HG03342 (cell line): Measurements from ENCODE around the gene KRT33B.

Experiments used
- ATAC-seq: cut with Tn5 transposase; IDR thresholded peaks from one replicate; pipeline ENCODE4 v1.9.1; 2021; ENCODE audit warnings: mild to moderate bottlenecking, moderate library complexity; ENCODE audit not compliant: unreplicated experiment

Gene KRT33B

GRCh38 chr17:41326173-41327145 lies 43.2 kb downstream of the KRT33B start:
- ATAC-seq = no peak

GRCh38 chr17:41325611-41326010 lies 44.0 kb downstream of the KRT33B start:
- no peak for ATAC-seq

- no peak for ATAC-seq
Measured at GRCh38 chr17:41325126-41325525, 44.5 kb downstream of the KRT33B start.

- no peak for ATAC-seq
Measured at GRCh38 chr17:41324180-41325075, 45.2 kb downstream of the KRT33B start.

- ATAC-seq = no peak
Measured at GRCh38 chr17:41322903-41323895, 46.4 kb downstream of the KRT33B start.

GRCh38 chr17:41322094-41322902 lies 47.3 kb downstream of the KRT33B start:
- ATAC-seq = no peak

GRCh38 chr17:41318231-41318630 lies 51.4 kb downstream of the KRT33B start:
- ATAC-seq = no peak

GRCh38 chr17:41315814-41316445 lies 53.7 kb downstream of the KRT33B start:
- no peak for ATAC-seq

- ATAC-seq = no peak
Measured at GRCh38 chr17:41315204-41315794, 54.3 kb downstream of the KRT33B start, which contains the start of gene KRTAP17-1. TSS of gene KRTAP17-1 (minus strand) at chr17:41315710. CDS start at chr17:41315650, 60 bp downstream.
